Fibroblast of mammary gland (primary cell): Measurements from ENCODE around the gene SCGN.

ENCODE experiments used
- DNase-seq: peaks from one replicate; pipeline ENCODE4 v3.0.0-alpha.2; 2010; ENCODE audit warnings: low read depth
- H3K4me3 ChIP-seq: 2 replicates; pipeline ENCODE4 v1.5.1; 2011; ENCODE audit warnings: low read depth, mild to moderate bottlenecking, low read length, moderate library complexity; ENCODE audit not compliant: control insufficient read depth
- TF ChIP-seq, protein P1 (sequence below): conservative IDR thresholded peaks from 2 replicates; pipeline ENCODE4 v1.5.1; 2011; ENCODE audit warnings: low read depth, low read length, inconsistent platforms; ENCODE audit not compliant: control insufficient read depth, insufficient read depth

SCGN gene

DNA sequence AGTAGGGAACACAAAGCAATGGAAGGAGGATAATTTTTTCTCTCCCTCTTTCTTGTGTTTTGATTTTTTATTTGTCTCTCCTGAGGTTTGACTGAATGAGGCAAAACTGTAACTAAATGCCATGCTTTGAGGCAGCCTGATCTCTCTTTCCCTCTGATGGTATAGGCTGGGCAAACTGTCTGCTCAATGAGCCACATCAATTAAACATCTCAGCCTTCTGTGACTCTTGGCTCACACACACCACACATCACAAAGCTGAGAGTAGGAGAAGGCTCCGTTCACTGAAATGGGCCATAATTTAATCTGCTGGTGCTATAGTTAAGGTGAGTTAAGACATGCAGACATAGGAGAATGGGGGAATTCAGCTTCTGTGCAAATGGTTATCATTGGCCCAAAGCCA is 28.1 kb upstream of the SCGN start:
- no peak overlapping the region for H3K4me3 ChIP-seq
- TF ChIP-seq, protein P1, sequence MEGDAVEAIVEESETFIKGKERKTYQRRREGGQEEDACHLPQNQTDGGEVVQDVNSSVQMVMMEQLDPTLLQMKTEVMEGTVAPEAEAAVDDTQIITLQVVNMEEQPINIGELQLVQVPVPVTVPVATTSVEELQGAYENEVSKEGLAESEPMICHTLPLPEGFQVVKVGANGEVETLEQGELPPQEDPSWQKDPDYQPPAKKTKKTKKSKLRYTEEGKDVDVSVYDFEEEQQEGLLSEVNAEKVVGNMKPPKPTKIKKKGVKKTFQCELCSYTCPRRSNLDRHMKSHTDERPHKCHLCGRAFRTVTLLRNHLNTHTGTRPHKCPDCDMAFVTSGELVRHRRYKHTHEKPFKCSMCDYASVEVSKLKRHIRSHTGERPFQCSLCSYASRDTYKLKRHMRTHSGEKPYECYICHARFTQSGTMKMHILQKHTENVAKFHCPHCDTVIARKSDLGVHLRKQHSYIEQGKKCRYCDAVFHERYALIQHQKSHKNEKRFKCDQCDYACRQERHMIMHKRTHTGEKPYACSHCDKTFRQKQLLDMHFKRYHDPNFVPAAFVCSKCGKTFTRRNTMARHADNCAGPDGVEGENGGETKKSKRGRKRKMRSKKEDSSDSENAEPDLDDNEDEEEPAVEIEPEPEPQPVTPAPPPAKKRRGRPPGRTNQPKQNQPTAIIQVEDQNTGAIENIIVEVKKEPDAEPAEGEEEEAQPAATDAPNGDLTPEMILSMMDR, result no peak
- DNase-seq, result no peak

DNA sequence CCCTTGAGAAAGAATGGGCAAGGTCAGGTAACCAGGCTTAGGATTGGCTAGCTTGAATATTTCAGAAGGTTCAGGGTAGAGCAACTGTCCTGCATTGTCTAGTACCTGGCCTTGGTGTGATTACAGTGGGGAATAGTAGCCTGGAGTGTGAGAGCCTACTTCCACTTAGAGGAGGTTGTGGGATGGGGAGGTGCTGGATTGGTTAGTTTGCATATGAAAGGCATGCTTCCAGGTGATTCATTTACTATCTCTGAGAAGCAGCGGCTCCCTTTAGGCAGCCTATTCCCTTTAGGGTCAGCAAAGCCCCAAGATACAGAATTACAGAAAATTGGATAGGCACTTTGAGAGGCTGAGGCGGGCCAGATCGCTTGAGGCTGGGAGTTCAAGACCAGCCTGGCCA is 25.0 kb upstream of the SCGN start:
- TF ChIP-seq, protein P1, result no peak
- DNase-seq, result no peak
- H3K4me3 ChIP-seq, result no peak overlapping the region

DNA sequence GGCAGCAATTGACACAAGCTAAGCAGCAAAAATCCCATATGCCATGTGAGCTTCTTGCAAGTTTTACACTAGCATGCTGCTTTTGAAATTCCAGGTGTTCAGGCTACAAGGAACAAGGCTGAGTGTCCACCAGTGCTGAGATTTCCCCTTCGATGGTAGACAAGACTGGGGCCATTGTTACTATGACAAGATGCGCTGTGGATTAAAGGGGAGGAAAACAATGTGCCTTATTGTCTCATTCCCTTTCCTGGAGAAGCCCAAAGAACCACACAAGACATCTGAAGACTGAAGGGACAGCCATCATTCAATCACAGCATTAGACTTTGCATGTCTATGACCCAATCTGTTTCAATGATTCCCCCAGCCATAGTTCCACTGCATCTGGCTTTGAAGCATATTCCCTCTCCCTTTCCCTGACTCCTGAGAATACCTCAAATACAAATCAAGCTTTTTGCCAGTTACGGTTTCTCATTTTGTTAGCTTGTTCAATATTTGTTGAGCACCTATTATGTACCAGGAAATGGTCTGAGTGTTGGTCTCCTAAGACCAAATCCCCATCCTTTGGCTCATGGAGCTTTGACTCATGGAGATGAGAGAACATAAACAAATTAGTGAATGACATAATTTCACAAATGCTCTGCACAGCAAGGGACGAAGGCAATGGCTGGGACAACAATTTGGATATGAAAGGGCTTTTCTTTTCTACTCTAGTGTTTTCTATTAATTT is 23.4 kb upstream of the SCGN start:
- DNase-seq, result peak; percentile 13
- TF ChIP-seq, protein P1, result no peak
- no peak overlapping the region for H3K4me3 ChIP-seq

DNA sequence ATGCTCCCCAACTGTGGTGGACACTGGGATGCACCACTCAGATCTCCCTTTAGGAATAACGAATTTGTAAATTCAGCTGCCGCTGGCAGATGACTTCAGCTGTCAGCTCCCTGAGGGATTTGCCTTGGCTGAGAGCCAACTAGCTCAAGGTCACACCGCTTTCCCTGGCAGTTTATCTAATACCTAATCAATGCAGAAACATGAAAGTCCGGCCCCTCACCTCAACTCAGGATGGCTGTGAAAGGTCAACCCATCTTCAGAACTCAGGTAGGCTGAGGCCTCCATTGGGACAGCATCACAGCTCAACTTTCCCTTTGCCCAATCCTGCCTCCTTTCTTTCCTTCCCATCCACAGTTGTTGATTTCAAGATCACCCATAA is 22.8 kb upstream of the SCGN start:
- TF ChIP-seq, protein P1, result no peak
- no peak overlapping the region for H3K4me3 ChIP-seq
- peak; percentile 2 for DNase-seq

DNA sequence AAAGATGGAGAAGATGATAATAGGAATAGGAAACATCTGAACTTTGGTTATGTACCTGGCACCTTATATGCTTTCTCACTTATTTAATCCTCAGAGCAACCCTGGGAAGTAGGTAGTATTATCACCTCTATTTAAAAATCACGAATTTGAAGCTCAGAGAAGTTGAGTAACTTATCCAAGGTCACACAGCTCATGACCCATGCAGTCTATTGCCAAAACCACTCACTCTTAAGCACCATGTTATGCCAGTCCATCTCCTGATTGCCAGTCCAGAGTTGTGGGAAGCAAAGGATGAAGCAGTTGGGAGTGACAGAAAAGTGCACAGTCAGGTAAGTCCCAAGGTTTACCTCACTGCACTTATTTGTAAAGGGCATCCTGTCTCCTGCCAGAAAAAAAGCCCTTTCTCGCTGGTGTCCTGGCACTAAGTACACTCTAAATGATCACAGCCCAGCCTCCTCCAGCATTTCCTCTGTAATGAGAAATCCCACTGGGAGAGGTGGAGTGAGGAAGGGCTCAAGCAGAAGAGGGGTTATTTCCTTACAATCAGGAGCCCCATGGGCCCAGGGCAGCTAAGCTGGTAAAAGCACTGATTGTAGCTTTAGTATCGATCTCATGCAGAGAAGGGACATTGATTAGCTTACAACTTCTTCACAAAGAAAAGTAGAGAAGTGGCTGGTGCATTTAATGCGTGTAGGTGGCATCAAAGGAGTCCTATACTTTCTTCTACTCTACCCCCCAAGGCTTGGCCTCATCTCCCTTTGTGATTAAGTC is 21.3 kb upstream of the SCGN start:
- TF ChIP-seq, protein P1, result no peak
- no peak for DNase-seq
- no peak overlapping the region for H3K4me3 ChIP-seq

DNA sequence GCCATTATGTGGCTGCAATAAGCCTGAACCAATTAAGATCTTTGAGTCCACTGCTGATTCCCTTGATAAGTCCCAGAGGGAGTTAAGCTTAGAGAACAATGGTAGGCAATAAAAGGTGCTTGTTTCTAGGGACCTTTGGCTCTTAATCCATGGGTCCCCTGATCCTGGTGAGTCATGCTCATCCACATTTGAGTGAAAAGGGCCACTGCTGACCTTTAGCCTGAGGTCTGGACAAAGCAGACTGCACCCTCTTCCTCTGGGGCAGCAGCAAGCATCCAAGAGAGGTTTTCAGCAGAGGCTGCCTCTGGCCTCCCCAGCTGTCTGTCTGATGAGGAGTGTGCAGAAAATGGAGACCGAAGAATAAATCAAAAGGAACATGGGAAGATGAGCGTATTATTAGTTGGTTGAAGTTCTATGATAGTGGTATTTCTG is 16.1 kb upstream of the SCGN start:
- no peak overlapping the region for H3K4me3 ChIP-seq
- TF ChIP-seq, protein P1, result no peak
- no peak for DNase-seq
